ENCODE measurements around the gene CLEC9A. TPM values are rescaled to one million over a fixed set of nuclear protein-coding genes. Genes with fewer than 3 reads are reported as not detected.

Gene CLEC9A
- total RNA-seq, 1 experiment from 2014 or later = not detected

DNA sequence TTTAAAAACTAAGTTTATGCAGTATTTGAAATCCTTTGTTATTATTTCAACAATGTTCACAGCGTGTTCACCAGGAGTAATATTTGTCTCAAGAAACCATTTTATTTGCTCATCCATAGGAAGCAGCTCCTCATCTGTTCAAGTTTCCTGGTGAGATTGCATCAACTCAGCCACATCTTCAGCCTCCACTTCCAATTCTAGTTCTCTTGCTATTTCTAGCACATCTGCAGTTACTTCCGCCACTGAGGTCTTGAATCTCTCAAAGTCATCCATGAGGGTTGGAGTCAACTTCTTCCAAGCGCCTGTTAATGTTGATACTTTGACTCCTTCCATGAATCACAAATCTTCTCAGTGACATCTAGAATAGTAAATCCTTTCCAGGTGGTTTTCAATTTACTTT lies 18.0 kb downstream of the CLEC9A start:
- POLR2A ChIA-PET = no interaction called here
- BruUV-seq (replicated peaks) = no TSS peak
- Histone ChIP-seq H3K9ac (ENCODE audit: low read length) (no peak overlapping the region), H3K4me3 (replicated peaks in 1 of 2; ENCODE audit: low read depth in 1 of 2, low read length in 2 of 2) (no peak overlapping the region), H3K36me3 (ENCODE audit: control insufficient read depth in 1 of 2, insufficient read depth in 2 of 2, low read length in 2 of 2) (no peaks in the 10 kb centered on the region), H3K4me2 (ENCODE audit: low read length) (no peak overlapping the region), H3K9me3 (ENCODE audit: control insufficient read depth in 1 of 2, insufficient read depth in 1 of 2, low read depth in 1 of 2, low read length in 2 of 2) (no peaks in the 10 kb centered on the region), H3K9me2 (ENCODE audit: insufficient read depth) (no peaks in the 10 kb centered on the region), H4K20me1 (ENCODE audit: insufficient read depth) (0 out of 2 replicates have a peak, but pooled peaks cover 4% of the 10 kb centered on the region), H3K79me2 (ENCODE audit: insufficient read depth, low read length) (no peaks in the 10 kb centered on the region), H3K27me3 (ENCODE audit: insufficient read depth, low read length) (peaks cover 59% of the 10 kb centered on the region), H3K27ac (ENCODE audit: low read depth, low read length) (no peak overlapping the region), H2AFZ (ENCODE audit: low read depth, low read length, poor library complexity, severe bottlenecking) (no peak overlapping the region), H3K4me1 (ENCODE audit: control insufficient read depth in 1 of 2, insufficient read depth in 2 of 2, low read length in 2 of 2) (no peaks in the 10 kb centered on the region)
- CTCF ChIA-PET = no interaction called here
- ATAC-seq (no peak), DNase-seq (ENCODE audit: low read depth, low spot score) (no peak)
- RAD21 ChIA-PET (ENCODE audit: low non-redundant PET in 1 of 2, low total read pairs in 2 of 2, uncharacterized antibody in 2 of 2, unreplicated experiment in 2 of 2) = no interaction called here
- intact Hi-C loops (cut with micrococcal nuclease) = no loop called here
- TF ChIP-seq ZNF274 (IDR thresholded peaks at IDR 0.05; ENCODE audit: low read depth, low read length) = no peak
- TF ChIP-seq POLR2AphosphoS5 (IDR thresholded peaks at IDR 0.05; ENCODE audit: low read depth, low read length) = no peak
- no peak for TF ChIP-seq JUND (IDR thresholded peaks at IDR 0.05)
- TF ChIP-seq SP1 (IDR thresholded peaks at IDR 0.05; ENCODE audit: low read depth) = no peak
- no peak for TF ChIP-seq TCF7L2 (IDR thresholded peaks at IDR 0.05; ENCODE audit: borderline replicate concordance, extremely low read depth, insufficient read depth, insufficient read length)
- TF ChIP-seq EZH2phosphoT487 (IDR thresholded peaks at IDR 0.05; ENCODE audit: borderline replicate concordance) = no peak
- no peak for TF ChIP-seq RAD21 (IDR thresholded peaks at IDR 0.05; ENCODE audit: low read depth)
- TF ChIP-seq, protein P1, sequence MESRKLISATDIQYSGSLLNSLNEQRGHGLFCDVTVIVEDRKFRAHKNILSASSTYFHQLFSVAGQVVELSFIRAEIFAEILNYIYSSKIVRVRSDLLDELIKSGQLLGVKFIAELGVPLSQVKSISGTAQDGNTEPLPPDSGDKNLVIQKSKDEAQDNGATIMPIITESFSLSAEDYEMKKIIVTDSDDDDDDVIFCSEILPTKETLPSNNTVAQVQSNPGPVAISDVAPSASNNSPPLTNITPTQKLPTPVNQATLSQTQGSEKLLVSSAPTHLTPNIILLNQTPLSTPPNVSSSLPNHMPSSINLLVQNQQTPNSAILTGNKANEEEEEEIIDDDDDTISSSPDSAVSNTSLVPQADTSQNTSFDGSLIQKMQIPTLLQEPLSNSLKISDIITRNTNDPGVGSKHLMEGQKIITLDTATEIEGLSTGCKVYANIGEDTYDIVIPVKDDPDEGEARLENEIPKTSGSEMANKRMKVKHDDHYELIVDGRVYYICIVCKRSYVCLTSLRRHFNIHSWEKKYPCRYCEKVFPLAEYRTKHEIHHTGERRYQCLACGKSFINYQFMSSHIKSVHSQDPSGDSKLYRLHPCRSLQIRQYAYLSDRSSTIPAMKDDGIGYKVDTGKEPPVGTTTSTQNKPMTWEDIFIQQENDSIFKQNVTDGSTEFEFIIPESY (IDR thresholded peaks at IDR 0.05; ENCODE audit: extremely low read depth, insufficient replicate concordance, low read length) = no peak
- TF ChIP-seq, protein P2, sequence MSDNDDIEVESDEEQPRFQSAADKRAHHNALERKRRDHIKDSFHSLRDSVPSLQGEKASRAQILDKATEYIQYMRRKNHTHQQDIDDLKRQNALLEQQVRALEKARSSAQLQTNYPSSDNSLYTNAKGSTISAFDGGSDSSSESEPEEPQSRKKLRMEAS (IDR thresholded peaks at IDR 0.05) = no peak
- TF ChIP-seq, protein P3, sequence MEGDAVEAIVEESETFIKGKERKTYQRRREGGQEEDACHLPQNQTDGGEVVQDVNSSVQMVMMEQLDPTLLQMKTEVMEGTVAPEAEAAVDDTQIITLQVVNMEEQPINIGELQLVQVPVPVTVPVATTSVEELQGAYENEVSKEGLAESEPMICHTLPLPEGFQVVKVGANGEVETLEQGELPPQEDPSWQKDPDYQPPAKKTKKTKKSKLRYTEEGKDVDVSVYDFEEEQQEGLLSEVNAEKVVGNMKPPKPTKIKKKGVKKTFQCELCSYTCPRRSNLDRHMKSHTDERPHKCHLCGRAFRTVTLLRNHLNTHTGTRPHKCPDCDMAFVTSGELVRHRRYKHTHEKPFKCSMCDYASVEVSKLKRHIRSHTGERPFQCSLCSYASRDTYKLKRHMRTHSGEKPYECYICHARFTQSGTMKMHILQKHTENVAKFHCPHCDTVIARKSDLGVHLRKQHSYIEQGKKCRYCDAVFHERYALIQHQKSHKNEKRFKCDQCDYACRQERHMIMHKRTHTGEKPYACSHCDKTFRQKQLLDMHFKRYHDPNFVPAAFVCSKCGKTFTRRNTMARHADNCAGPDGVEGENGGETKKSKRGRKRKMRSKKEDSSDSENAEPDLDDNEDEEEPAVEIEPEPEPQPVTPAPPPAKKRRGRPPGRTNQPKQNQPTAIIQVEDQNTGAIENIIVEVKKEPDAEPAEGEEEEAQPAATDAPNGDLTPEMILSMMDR (IDR thresholded peaks at IDR 0.05 in 2 of 3, conservative IDR thresholded peaks at IDR 0.05 in 1 of 3; ENCODE audit: borderline replicate concordance in 1 of 3, insufficient read depth in 1 of 3, low read depth in 2 of 3, low read length in 2 of 3) = no peak
- TF ChIP-seq FOSL1 (IDR thresholded peaks at IDR 0.05; ENCODE audit: low read depth) = no peak
- no peak for TF ChIP-seq EGR1 (IDR thresholded peaks at IDR 0.05; ENCODE audit: low read depth)
- no peak for TF ChIP-seq CEBPB (IDR thresholded peaks at IDR 0.05; ENCODE audit: low read depth)
- no peak for TF ChIP-seq POLR2A (IDR thresholded peaks at IDR 0.05; ENCODE audit: borderline replicate concordance, extremely low read depth, insufficient read depth, insufficient read length)
